Measurements from ENCODE around the gene EID3. TPM values are rescaled to one million over a fixed set of nuclear protein-coding genes. Genes with fewer than 3 reads are reported as not detected.

The EID3 gene
- polyA plus RNA-seq, 1 donor from 2014 or later, result 0.37 TPM

- H3K4me2 ChIP-seq (ENCODE audit: low read length), result no peak overlapping the region
- H3K4me3 ChIP-seq (ENCODE audit: low read length), result no peak overlapping the region
- H3F3A ChIP-seq (ENCODE audit: insufficient read depth, low read length, poor library complexity, severe bottlenecking), result no peaks in the 10 kb centered on the region
- H3K27ac ChIP-seq (ENCODE audit: low read length), result no peak overlapping the region
- H3K36me3 ChIP-seq (ENCODE audit: insufficient read depth, low read length), result no peaks in the 10 kb centered on the region
- TF ChIP-seq, protein P1, sequence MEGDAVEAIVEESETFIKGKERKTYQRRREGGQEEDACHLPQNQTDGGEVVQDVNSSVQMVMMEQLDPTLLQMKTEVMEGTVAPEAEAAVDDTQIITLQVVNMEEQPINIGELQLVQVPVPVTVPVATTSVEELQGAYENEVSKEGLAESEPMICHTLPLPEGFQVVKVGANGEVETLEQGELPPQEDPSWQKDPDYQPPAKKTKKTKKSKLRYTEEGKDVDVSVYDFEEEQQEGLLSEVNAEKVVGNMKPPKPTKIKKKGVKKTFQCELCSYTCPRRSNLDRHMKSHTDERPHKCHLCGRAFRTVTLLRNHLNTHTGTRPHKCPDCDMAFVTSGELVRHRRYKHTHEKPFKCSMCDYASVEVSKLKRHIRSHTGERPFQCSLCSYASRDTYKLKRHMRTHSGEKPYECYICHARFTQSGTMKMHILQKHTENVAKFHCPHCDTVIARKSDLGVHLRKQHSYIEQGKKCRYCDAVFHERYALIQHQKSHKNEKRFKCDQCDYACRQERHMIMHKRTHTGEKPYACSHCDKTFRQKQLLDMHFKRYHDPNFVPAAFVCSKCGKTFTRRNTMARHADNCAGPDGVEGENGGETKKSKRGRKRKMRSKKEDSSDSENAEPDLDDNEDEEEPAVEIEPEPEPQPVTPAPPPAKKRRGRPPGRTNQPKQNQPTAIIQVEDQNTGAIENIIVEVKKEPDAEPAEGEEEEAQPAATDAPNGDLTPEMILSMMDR (IDR thresholded peaks at IDR 0.05; ENCODE audit: poor library complexity, severe bottlenecking), result no peak
- TF ChIP-seq TAF1 (IDR thresholded peaks at IDR 0.05; ENCODE audit: low read depth) (no peak), SMC3 (conservative IDR thresholded peaks at IDR 0.05; ENCODE audit: poor library complexity) (no peak), REST (IDR thresholded peaks at IDR 0.05; ENCODE audit: borderline replicate concordance) (no peak), POLR2AphosphoS5 (IDR thresholded peaks at IDR 0.05) (no peak), RAD21 (conservative IDR thresholded peaks at IDR 0.05) (no peak), MXI1 (conservative IDR thresholded peaks at IDR 0.05; ENCODE audit: poor library complexity, severe bottlenecking) (no peak), EP300 (conservative IDR thresholded peaks at IDR 0.05; ENCODE audit: poor library complexity, severe bottlenecking) (no peak), EZH2 (IDR thresholded peaks at IDR 0.05; ENCODE audit: borderline replicate concordance, insufficient read depth, low read length, poor library complexity, severe bottlenecking) (no peak)
- H3K79me2 ChIP-seq (replicated peaks; ENCODE audit: insufficient read depth, low read length), result peaks cover 19% of the 10 kb centered on the region
- H3K27me3 ChIP-seq (ENCODE audit: insufficient read depth, low read depth, low read length), result no peaks in the 10 kb centered on the region
- no peaks in the 10 kb centered on the region for H4K20me1 ChIP-seq (ENCODE audit: insufficient read depth)
- H2AFZ ChIP-seq (ENCODE audit: low read depth, low read length), result no peak overlapping the region
- H3K9me3 ChIP-seq (ENCODE audit: low read length), result no peaks in the 10 kb centered on the region
- H3K9ac ChIP-seq (ENCODE audit: low read length), result no peak overlapping the region
- no peaks in the 10 kb centered on the region for H3K9me2 ChIP-seq (ENCODE audit: insufficient read depth, low read length)
Measured at GRCh38 chr12:104307655-104308000, 4.1 kb downstream of the EID3 start.

DNA sequence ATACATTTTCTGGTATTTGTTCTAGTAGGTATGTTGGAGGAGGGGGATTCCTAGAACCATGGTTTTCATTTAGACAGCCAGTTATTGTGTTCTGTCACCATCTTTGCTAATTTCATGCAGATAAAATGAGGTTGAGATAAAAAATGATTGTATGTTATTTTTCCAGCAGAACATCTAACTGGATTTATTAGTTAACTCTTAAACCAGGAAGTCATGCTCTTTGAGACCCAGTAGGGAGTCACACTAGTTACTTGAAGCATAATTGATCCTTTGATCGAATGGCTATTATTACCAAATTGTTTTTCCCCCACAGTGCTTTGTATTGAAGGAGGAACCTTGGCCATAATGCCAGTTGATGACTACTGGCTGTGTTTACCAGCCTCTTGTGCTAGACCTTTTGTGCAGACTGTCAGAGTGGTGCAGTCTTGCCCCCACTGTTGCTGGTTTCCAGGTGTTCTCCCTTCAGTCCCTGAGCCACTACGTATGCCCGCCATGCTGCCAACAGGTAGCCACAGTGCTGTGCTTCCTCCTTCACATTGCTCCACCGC, 6.0 kb downstream of the EID3 start:
- Histone ChIP-seq H3K9me3 (ENCODE audit: low read length) (no peaks in the 10 kb centered on the region), H2AFZ (ENCODE audit: low read depth, low read length) (no peak overlapping the region), H3K9ac (ENCODE audit: low read length) (no peak overlapping the region), H3K4me2 (ENCODE audit: low read length) (no peak overlapping the region), H3K27ac (ENCODE audit: low read length) (no peak overlapping the region), H3K9me2 (ENCODE audit: insufficient read depth, low read length) (no peaks in the 10 kb centered on the region), H3F3A (ENCODE audit: insufficient read depth, low read length, poor library complexity, severe bottlenecking) (no peaks in the 10 kb centered on the region), H3K79me2 (replicated peaks; ENCODE audit: insufficient read depth, low read length) (peaks cover 12% of the 10 kb centered on the region), H3K4me3 (ENCODE audit: low read length) (no peak overlapping the region), H3K27me3 (ENCODE audit: insufficient read depth, low read depth, low read length) (no peaks in the 10 kb centered on the region), H3K36me3 (ENCODE audit: insufficient read depth, low read length) (peaks cover 10% of the 10 kb centered on the region), H4K20me1 (ENCODE audit: insufficient read depth) (no peaks in the 10 kb centered on the region)
- TF ChIP-seq MXI1 (conservative IDR thresholded peaks at IDR 0.05; ENCODE audit: poor library complexity, severe bottlenecking) (no peak), POLR2AphosphoS5 (IDR thresholded peaks at IDR 0.05) (no peak)

All from neural cell (in vitro differentiated cells).